Activated T-cell treated with anti-CD3 and anti-CD28 coated beads, Interleukin-2, amount 50 U/mL, for 72 hours (primary cell): ENCODE data around the gene MTERF1. TPM values are rescaled to one million over a fixed set of nuclear protein-coding genes. Genes with fewer than 3 reads are reported as not detected.

Source experiments
- ATAC-seq, 2 donors: fragments of 150-1000 bp; cut with Tn5 transposase; replicated peaks in 1 of 2; 2 replicates each; pipeline ENCODE4 v1.10.0; 2021; ENCODE audit warnings: moderate library complexity in 2 of 2, mild to moderate bottlenecking in 1 of 2
- DNase-seq, 2 donors: peaks; one replicate each; pipeline ENCODE4 v3.0.0; 2021 to 2022; ENCODE audit warnings: mixed read lengths in 1 of 2
- H3K27ac Mint-ChIP-seq: one replicate; pipeline ENCODE4 v1.8.0; 2022; ENCODE audit warnings: mild to moderate bottlenecking, moderate library complexity, mixed read lengths
- H3K27me3 Mint-ChIP-seq: one replicate; pipeline ENCODE4 v1.8.0; 2022; ENCODE audit warnings: low read depth, mixed read lengths
- H3K36me3 Mint-ChIP-seq, 2 donors: one replicate each; pipeline ENCODE4 v1.8.0; 2022; ENCODE audit warnings: mixed read lengths in 2 of 2, mild to moderate bottlenecking in 1 of 2; ENCODE audit not compliant: insufficient read depth in 2 of 2
- H3K4me1 Mint-ChIP-seq: one replicate; pipeline ENCODE4 v1.8.0; 2022; ENCODE audit warnings: low read depth, mixed read lengths
- H3K4me3 Mint-ChIP-seq, 2 donors: one replicate each; pipeline ENCODE4 v1.8.0; 2022; ENCODE audit warnings: mild to moderate bottlenecking in 2 of 2, mixed read lengths in 2 of 2, moderate library complexity in 2 of 2
- H3K9me3 Mint-ChIP-seq, 2 donors: one replicate each; pipeline ENCODE4 v1.8.0; 2022; ENCODE audit warnings: mixed read lengths in 2 of 2
- total RNA-seq, 2 donors: library from RNA; stranded (reverse); gene quantifications; one replicate each; pipeline ENCODE4 v1.2.3, GENCODE V29; 2022

The MTERF1 gene
- total RNA-seq, 2 donors from 2014 or later = 15.6 to 23.4 TPM

DNA sequence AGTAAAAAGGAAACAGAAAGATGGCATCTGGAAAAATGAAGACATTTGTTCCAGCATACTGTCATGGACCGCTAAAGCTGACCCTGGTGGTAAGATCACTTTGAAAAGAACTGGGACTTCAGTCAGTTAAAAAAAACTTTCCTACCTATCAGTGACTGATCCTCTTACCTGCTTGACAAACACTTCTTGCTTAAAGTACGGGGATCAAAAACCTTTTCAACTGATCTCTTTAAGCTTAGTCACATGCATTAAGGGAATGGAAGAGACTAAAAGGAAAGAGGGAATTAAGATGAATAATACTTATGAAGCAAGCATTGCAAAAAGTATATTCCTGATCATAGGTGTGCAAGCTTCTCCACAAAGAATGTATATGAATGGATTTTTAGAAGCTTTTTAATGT, 42.1 kb downstream of the MTERF1 start:
- DNase-seq = no peak
- Mint-ChIP-seq H3K9me3 (peaks cover 0 to 3% of the 10 kb centered on the region in 2 donors), H3K4me3 (no peak overlapping the region), H3K27ac (no peak overlapping the region), H3K4me1 (no peaks in the 10 kb centered on the region), H3K36me3 (peaks cover 0 to 2% of the 10 kb centered on the region in 2 donors), H3K27me3 (no peaks in the 10 kb centered on the region)
- no peak for ATAC-seq

DNA sequence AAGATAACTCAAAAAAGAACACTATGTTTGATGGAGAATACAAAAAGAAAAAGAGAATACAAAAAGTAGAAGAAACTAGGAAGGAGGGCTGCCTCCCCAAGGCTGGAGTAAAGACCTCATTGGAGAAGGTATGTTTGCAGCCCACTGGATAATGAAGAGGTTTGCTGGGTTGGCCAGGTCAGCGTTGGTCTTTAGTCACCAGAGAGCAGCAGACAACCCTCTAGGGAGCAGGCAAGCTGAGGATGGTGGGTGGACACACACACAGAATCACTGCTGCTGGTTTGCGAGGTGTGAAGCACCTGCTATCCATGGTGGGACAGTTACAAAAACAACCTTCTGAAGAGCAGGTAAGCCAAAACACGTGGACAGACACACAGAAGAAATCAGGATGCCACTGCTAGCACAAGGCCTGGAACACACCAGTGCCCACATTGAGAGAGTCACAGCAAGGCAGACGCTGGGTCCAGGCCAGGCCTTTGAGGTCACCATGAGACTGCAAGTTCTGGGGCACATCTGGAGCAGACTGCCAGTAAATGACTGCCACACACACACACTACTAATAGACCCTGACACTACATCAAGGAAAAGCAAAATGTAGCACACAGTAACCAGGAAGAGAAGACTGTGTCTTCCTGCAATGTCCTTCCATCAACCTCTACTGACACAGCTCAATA, 43.0 kb downstream of the MTERF1 start:
- ATAC-seq (no peak), DNase-seq (no peak)
- Mint-ChIP-seq H3K9me3 (peaks cover 0 to 3% of the 10 kb centered on the region in 2 donors), H3K36me3 (peaks cover 0 to 2% of the 10 kb centered on the region in 2 donors), H3K4me1 (no peaks in the 10 kb centered on the region), H3K27ac (no peak overlapping the region), H3K4me3 (no peak overlapping the region), H3K27me3 (no peaks in the 10 kb centered on the region)

- H3K36me3 Mint-ChIP-seq = no peaks in the 10 kb centered on the region
- no peaks in the 10 kb centered on the region for H3K4me1 Mint-ChIP-seq
- H3K4me3 Mint-ChIP-seq = no peak overlapping the region
- H3K27me3 Mint-ChIP-seq = no peaks in the 10 kb centered on the region
- DNase-seq (no peak), ATAC-seq (no peak)
- no peaks in the 10 kb centered on the region for H3K9me3 Mint-ChIP-seq
- H3K27ac Mint-ChIP-seq = no peak overlapping the region
Observed at GRCh38 chr7:91835826-91836368, 44.6 kb downstream of the MTERF1 start.

DNA sequence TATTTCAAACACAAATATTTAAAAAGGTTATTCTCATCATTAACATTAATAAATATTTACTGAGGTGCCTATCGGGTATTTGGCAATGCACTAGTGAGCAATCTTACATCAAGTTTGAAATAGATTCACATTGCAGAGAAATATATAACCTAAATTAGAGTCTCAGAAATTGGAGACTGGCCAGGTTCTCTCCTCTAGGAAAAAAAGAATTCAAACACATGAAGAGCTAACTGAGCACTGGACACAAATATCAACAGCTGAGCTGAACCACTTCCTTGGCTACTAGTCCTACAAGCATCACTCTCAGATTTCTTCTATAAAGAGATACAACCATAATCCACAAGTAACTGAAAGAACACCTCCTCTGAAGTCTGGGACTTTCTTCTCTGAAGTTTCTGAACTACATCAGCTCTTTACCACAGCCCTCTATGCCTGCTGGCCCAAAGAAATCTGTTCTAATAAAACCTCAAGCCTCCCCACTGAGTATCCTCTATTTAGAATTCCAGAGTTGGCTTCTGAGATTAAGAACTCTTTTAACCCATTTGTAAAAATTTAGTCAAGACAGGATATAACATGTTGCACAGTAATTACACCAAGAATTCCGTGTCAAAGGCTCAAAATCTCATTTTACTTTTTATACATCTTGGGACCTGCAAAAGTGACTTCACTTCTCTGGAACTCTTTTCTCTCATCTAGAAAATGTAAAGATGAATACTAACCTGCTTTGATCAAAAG, 45.2 kb downstream of the MTERF1 start:
- Mint-ChIP-seq H3K9me3 (no peaks in the 10 kb centered on the region), H3K36me3 (no peaks in the 10 kb centered on the region), H3K27ac (no peak overlapping the region), H3K4me3 (no peak overlapping the region), H3K4me1 (no peaks in the 10 kb centered on the region), H3K27me3 (no peaks in the 10 kb centered on the region)
- ATAC-seq (no peak), DNase-seq (no peak)

DNA sequence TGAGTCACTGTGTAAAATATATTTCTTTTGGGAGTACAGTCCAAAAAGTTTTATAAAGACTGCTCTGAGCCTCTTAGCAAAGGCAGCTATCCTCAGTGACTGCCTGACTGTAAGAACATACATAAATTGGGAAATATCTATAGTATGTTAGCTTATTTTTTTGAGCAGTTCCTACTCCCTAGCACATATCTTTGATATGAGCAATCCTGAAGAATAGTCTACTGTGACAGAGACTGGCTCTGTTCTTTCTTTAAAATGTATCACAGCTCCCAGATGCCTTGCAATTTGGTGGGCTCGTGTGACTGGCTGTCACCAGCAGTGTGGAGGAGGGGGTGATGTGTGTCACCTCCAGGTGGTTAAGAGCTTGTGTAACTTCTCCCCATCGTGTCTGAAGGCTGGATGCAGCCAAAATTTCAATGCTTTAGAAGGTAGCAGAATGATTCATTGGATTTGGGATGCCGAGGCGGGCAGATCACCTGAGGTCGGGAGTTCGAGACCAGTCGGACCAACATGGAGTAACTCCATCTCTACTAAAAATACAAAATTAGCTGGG, 47.9 kb downstream of the MTERF1 start:
- ATAC-seq (no peak), DNase-seq (no peak)
- H3K9me3 Mint-ChIP-seq = no peaks in the 10 kb centered on the region
- H3K27ac Mint-ChIP-seq = no peak overlapping the region
- no peaks in the 10 kb centered on the region for H3K27me3 Mint-ChIP-seq
- no peaks in the 10 kb centered on the region for H3K36me3 Mint-ChIP-seq
- H3K4me3 Mint-ChIP-seq = no peak overlapping the region
- no peaks in the 10 kb centered on the region for H3K4me1 Mint-ChIP-seq

DNA sequence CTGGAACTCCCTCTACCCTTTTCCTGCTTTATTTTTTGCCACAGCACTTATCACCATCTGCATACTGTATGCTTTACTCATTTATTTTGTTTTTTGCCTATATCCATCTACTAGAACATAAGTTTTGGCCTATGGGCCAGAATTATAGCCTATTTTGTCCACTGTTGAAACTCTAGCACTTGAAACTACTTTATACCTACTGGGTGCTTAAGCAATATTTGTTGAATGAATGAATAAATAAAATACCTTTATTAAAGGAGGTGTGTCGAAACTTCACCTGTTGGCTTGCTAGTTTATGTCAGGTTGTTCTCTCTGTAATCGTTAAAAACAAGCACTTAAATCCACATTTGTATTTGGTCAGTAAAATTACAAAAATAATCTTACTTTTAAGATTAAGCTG, 53.3 kb downstream of the MTERF1 start:
- peaks cover 2 to 9% of the 10 kb centered on the region in 2 donors for H3K36me3 Mint-ChIP-seq

GRCh38 chr7:91826377-91826776, 54.1 kb downstream of the MTERF1 start:
- H3K9me3 Mint-ChIP-seq = peaks cover 14% of the 10 kb centered on the region in 2 donors
- H3K27me3 Mint-ChIP-seq = no peaks in the 10 kb centered on the region
- H3K36me3 Mint-ChIP-seq = peaks cover 3 to 9% of the 10 kb centered on the region in 2 donors
- DNase-seq (no peak), ATAC-seq (no peak)
- no peaks in the 10 kb centered on the region for H3K4me1 Mint-ChIP-seq
- H3K4me3 Mint-ChIP-seq = no peak overlapping the region
- no peak overlapping the region for H3K27ac Mint-ChIP-seq

More for the DNA sequence above, 53.3 kb downstream of the MTERF1 start:
- H3K27me3 Mint-ChIP-seq = no peaks in the 10 kb centered on the region
- DNase-seq = no peak
- no peaks in the 10 kb centered on the region for H3K4me1 Mint-ChIP-seq
- peaks cover 9% of the 10 kb centered on the region in 2 donors for H3K9me3 Mint-ChIP-seq
- no peak overlapping the region for H3K4me3 Mint-ChIP-seq
- no peak for ATAC-seq
- H3K27ac Mint-ChIP-seq = no peak overlapping the region

DNA sequence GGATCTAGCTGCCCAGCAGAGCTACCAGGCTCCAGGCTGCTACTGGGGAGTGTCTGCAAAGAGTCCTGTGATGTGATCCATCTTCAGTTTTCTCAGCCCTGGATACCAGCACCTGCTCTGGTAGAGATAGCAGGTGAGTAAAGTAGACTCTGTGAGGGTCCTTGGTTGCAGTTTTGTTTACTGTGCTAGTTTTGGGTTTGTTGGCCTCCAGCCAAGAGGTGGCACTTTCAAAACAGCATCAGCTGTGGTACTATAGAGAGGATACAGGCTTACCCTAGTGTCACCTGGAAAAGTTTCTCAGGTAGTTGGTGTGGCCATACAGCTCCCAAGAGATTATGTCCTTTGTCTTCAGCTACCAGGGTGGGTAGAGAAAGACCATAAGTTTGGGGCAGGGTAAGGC, 56.3 kb downstream of the MTERF1 start:
- H3K4me1 Mint-ChIP-seq = no peaks in the 10 kb centered on the region
- peaks cover 26 to 28% of the 10 kb centered on the region in 2 donors for H3K9me3 Mint-ChIP-seq
- no peaks in the 10 kb centered on the region for H3K27me3 Mint-ChIP-seq
- DNase-seq (no peak), ATAC-seq (no peak)
- peaks cover 6 to 14% of the 10 kb centered on the region in 2 donors for H3K36me3 Mint-ChIP-seq
- H3K4me3 Mint-ChIP-seq = no peak overlapping the region
- H3K27ac Mint-ChIP-seq = no peak overlapping the region

Other genes with a start within 250 kb of the MTERF1 start
- 10 to 100 TPM; 31.5 to 33.4 TPM for gene AKAP9, start 60.2 kb upstream of the MTERF1 start, total RNA-seq